ENCODE results near the gene DLG5.
"Not testable (repeated sequence)": the region's sequence is repeated elsewhere in the genome, so short reads cannot be mapped to it uniquely, and the experiment has no call there.

Gene DLG5

GRCh38 chr10:77784856-77785255 lies 141.7 kb downstream of the DLG5 start:
- DNase-seq = no peak

DNA sequence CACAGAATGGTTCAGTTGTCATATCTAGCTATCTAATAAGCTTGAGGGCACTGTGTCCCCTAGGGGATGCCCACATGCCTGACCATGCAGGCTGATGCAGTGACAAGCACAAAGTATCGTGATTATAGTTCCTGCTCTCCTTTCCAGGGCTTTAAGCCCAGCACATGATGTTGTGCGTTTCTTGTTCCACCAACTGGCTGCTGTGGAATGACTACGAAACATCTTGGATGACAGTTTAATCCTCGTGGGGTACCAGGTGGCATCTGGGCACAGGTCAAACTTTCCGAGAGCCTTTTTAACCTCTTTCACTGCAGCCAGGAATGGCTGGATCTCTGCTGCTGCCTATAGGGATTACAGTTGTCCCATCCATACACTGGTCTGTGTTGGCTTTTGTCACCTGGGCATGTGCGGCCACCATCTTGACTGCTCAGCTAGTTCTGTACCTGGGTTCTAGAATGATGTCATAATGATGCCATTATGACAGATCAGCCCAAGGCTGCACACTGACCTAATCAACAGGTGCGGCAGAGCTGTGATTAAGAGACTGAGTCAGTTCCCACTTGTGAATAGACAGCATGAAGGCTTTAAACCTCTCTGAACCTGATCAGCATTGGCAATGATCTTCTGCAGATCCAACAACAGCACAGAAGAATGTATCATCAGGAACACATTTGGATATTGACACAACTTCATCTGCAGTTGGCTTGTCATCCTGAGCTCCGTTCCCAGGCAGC lies 144.1 kb downstream of the DLG5 start:
- no peak for DNase-seq

- DNase-seq = no peak
Observed at GRCh38 chr10:77781451-77782327, 144.9 kb downstream of the DLG5 start.

DNA sequence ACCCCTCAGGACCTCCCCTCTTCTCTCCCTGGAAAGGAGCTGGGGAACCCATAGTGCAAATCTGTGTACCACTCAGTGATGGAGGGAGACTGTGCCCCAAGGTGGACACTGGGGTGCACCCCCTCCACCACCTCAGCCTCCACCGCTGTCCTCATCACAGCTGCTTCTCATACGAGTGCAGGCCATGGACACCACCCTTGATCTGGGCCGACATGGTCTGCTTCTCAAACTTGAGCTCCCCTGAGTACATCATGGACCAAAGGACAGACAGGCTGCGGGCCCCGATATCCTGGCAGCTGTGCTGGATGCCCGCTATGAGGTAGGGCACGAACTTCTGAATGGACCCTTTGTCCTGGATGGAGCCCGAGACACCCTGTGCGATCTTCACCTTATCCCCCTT lies 146.4 kb downstream of the DLG5 start:
- no peak for DNase-seq

GRCh38 chr10:77776487-77776886 lies 150.1 kb downstream of the DLG5 start:
- DNase-seq = no peak

DNA sequence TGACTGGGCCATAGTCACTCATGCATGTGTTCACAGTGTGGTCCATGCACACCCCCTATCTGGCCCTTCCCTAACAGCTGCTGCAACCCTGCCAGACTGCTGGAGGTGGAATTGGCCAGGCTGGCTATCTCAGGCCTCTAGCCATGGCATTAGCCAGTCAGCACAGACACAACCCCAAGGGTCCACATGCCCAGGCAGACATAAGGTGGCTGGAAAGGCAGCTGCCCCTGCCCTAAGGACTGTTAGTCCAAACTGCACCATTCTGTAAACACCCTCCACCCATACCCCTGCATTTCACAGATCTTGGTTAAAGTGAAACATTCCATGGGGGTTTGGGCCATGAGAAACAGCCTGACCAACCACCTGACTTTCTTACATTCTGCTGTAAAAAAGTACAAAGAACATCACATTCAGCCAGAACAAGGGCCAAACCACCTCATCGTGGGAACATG lies 151.6 kb downstream of the DLG5 start:
- no peak for DNase-seq

DNA sequence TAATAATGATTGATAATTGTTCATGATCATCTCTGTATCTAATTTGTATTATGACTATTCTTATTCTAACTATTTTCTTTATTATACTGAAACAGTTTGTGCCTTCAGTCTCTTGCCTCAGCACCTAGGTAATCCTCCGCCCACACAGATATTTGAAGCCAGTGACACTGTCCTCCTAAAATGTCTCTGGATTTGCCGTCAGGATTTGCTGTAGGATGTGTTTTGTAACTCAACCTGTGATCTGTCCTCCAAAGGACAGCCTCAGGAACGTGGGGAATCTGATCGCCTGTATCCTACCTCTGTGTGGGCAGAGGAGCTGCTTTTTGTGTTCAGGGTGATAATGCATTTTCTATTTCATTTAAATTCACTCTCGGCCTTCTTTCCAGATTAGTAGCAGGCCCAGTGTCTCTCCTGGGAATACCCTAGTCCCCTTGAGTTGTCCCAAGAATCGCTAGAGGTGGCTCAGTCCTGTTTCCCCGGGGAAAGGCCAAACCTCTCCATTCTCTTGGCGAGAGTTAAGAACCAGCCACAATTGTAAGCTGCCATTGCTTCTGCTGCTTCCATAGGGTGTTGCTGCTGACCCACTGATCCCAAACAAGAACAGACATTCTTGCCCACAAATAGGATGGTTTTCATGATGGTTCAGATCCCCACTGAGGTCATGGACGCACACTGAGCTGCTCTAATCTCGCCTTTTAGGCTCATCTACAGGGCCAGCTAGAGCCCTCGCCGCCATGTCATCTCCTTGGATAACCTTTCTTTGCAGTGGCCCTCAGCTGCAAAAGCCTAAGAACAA lies 152.7 kb downstream of the DLG5 start:
- DNase-seq = no peak

DNA sequence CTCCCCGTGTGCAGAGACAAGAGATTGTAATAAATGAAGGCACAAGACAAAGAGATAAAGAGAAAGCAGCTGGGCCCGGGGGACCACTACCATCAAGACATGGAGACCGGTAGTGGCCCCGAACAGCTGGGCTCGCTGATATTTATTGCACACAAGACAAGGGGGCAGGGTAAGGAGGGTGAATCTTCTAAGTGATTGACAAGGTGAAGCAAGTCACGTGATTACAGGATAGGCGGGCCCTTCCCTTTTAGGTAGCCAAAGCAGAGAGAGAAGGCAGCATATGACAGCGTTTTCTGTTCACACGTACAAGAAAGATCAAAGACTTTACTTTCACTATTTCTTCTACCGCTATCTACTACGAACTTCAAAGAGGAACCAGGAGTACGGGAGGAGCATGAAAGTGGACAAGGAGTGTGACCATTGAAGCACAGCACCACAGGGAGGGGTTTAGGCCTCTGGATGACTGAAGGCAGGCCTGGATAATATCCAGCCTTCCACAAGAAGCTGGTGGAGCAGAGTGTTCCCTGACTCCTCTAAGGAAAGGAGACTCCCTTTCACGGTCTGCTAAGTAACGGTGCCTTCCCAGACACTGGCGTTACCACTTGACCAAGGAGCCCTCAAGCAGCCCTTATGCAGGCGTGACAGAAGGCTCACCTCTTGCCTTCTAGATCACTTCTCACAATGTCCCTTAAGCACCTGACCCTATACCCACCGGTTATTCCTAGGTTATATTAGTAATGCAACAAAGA lies 153.5 kb downstream of the DLG5 start:
- not testable (repeated sequence) for DNase-seq

DNA sequence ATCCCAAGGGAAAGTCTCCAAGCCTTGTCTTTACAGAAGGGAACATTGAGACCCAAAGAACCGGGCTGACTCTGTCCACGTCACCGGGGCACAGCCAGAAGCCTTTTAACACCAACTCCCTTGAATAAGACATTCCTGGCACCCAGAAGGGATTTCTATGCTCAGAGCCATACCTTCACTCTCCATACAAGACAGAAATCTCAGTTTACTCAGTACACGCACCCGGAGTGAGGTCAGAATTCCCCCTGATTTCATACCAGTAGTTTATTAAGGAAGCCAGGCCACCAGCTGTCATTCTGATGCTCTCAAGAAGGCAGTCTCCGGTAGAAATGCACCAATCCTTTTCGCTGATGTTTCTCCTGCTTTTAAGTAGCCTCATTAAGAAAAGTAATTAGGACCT lies 154.7 kb downstream of the DLG5 start:
- DNase-seq = no peak

DNA sequence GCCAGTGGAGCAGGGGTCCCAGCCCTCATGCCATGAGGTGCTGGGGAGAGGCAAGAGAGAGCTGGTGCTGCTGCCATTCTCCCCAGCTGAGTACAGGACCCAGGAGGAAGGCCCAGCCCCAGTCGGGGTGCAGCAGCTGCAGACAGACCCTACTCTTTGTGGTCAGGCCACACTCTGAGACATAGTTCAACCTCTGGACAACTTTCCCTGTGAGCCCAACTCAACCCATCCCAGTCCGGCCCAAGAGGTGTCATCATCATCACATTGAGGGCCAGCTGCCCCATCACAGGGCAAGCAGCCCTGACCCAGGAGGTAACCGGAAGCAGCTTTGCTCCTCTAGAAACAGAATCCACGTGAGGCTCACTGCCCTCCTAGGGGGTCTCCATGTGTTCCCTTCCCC lies 155.1 kb downstream of the DLG5 start:
- no peak for DNase-seq

DNA sequence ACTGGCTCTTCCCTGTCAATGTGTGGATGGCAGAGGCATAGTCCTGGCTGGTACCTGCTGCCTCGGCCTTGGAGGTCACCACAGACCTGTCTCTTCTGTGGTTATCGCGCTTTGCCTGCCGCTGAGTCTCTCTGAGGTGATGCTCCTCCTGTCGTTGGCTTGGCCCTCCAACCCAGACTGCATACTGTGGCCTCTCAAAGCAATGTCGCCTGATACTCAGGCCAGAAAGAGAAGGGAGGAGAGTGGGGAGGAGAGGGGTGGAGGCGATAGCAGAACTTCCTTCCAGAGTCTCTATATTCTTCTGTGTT lies 155.7 kb downstream of the DLG5 start:
- DNase-seq = no peak

- DNase-seq = no peak
Observed at GRCh38 chr10:77770081-77770867, 156.3 kb downstream of the DLG5 start.

- DNase-seq = no peak
Observed at GRCh38 chr10:77768039-77768438, 158.5 kb downstream of the DLG5 start.

GRCh38 chr10:77763453-77764430 lies 162.8 kb downstream of the DLG5 start:
- no peak for DNase-seq

DNA sequence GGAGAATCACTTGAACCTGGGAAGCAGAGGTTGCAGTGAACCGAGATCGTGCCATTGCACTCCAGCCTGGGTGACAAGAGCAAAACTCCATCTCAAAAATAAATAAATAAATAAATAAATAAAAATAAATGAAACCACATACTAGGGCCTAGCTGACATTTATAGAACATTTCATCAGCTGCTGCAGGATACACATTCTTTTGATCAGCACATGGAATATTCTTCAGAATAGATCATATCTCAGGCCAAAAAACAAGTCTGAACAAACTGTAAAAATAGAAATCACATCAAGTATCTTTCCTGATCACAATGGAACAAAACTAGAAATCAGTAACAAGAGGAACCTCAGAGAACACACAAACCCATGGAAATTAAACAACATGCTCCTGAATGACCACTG lies 168.1 kb downstream of the DLG5 start:
- not testable (repeated sequence) for DNase-seq

GRCh38 chr10:77756319-77757232 lies 170.0 kb downstream of the DLG5 start:
- DNase-seq = no peak

DNA sequence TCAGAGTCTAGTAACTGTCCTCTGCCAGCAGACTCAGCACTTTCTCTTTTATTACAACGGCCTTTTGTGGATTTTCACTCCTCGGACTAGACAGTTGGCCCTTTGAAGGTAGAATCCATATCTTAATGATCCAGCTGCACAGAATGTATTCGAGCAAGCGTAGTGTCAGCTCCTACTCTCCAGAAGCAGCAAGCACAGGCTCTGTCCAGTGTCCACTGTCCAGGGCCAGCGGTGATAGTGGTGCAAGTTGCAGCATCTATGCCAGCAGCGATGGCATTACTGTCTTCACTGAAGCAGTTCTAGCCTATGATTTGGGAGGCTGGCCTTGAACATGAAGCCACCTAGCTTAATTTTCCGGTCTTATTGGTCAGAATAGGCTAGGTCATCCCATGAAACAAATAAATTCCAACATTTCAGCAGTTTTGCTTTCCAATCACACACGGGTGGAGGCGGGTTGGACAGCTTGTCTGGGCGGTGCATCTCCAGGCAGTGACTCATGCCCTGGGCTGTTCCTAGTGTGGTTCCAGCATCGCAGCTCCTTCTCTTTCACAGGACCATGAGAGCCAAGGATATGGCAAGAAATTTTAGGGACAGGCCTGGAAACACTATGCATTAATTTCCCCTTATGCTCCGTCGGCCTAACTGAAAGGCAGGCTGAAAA lies 180.4 kb downstream of the DLG5 start:
- no peak for DNase-seq

GRCh38 chr10:77744245-77744644 lies 182.3 kb downstream of the DLG5 start:
- no peak for DNase-seq

DNA sequence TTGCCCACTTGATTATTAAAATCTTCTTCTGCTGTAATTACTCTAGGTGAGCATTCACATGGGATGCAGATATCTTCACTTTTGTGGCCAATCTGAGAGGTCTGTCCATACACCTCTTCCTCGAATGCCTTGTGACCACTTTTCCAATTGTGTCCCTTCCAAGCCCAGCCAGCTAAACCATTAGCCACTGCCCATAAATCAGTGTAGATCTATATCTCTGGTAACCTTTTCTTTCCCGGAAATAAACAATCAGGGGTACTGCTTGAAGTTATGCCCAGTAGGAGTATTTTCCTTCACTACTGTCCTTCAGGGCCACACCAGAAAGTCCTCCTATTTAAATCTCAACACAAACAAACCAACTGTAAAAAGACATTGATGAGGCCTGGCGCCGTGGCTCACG lies 184.4 kb downstream of the DLG5 start:
- no peak for DNase-seq

Data from NCI-H1048 (cell line).